B cell (primary cell): ENCODE data around the gene SEMA6A. TPM values are rescaled to one million over a fixed set of nuclear protein-coding genes. Genes with fewer than 3 reads are reported as not detected.

Source experiments
- ATAC-seq: fragments of 200-7000 bp; cut with Tn5 transposase; one replicate; pipeline ENCODE4 v1.10.0; 2021; ENCODE audit warnings: low read depth, mild to moderate bottlenecking, moderate number of reproducible peaks, moderate library complexity
- CTCF ChIA-PET: fragments of 350-600 bp; sonication (Branson Sonifier 250); formaldehyde crosslinking; loops from one replicate; lab custom pipeline; 2021; ENCODE audit warnings: antibody characterized with exemption, inconsistent platforms; lab: Charles Lee
- POLR2A ChIA-PET: fragments of 350-600 bp; sonication (Branson Sonifier 250); formaldehyde crosslinking; loops from one replicate; lab custom pipeline; 2021; ENCODE audit warnings: antibody characterized with exemption; lab: Charles Lee
- DNase-seq: peaks from one replicate; pipeline ENCODE4 v3.0.0; 2013
- H2AFZ ChIP-seq: 2 replicates; pipeline ENCODE4 v1.6.1; 2012; ENCODE audit warnings: mild to moderate bottlenecking, low read depth, low read length; ENCODE audit not compliant: insufficient read depth, poor library complexity, severe bottlenecking
- H3K27ac ChIP-seq, 2 donors: 1 replicate in 1 of 2; 2 replicates in 1 of 2; pipeline ENCODE4 v1.5.1; 2012 to 2013; ENCODE audit warnings: low read length in 2 of 2, mild to moderate bottlenecking in 2 of 2, moderate library complexity in 1 of 2
- H3K27me3 ChIP-seq, 4 experiments: fragments of 200-600 bp in 1 of 4; sonication (generic) in 1 of 4; replicated peaks in 1 of 4; 1 replicate in 2 of 4; 2 replicates in 2 of 4; pipeline versions ENCODE4 v1.6.1 to v1.7.0; 2013 to 2016; ENCODE audit warnings: low read length in 3 of 4, mild to moderate bottlenecking in 2 of 4, mixed read lengths in 1 of 4, moderate library complexity in 1 of 4; ENCODE audit not compliant: insufficient read depth in 4 of 4, control insufficient read depth in 3 of 4; ENCODE audit errors: control extremely low read depth in 1 of 4
- H3K36me3 ChIP-seq, 2 experiments: replicated peaks in 1 of 2; 1 replicate in 1 of 2; 2 replicates in 1 of 2; pipeline versions ENCODE4 v1.6.1 to v1.7.1; 2013; ENCODE audit warnings: low read length in 1 of 2; ENCODE audit not compliant: insufficient read depth in 2 of 2, control insufficient read depth in 1 of 2; ENCODE audit errors: control extremely low read depth in 1 of 2, extremely low read depth in 1 of 2
- H3K4me1 ChIP-seq, 2 donors: fragments of 200-600 bp in 1 of 2; sonication (generic) in 1 of 2; 1 replicate in 1 of 2; 2 replicates in 1 of 2; pipeline versions ENCODE4 v1.5.1 to v1.6.1; 2013 to 2017; ENCODE audit warnings: low read length in 2 of 2; ENCODE audit not compliant: control insufficient read depth in 2 of 2, insufficient read depth in 2 of 2
- H3K4me2 ChIP-seq: replicated peaks from 2 replicates; pipeline ENCODE3; 2012; ENCODE audit warnings: mild to moderate bottlenecking, low read depth, low read length; ENCODE audit not compliant: poor library complexity, severe bottlenecking
- H3K4me3 ChIP-seq, 5 experiments: fragments of 200-600 bp in 1 of 5; sonication (generic) in 1 of 5; 1 replicate in 3 of 5; 2 replicates in 2 of 5; pipeline versions ENCODE4 v1.5.1 to v1.7.0; 2011 to 2016; ENCODE audit warnings: low read length in 4 of 5, mild to moderate bottlenecking in 4 of 5, low read depth in 2 of 5, control low read depth in 1 of 5, moderate library complexity in 1 of 5; ENCODE audit not compliant: insufficient read depth in 1 of 5; ENCODE audit errors: control extremely low read depth in 1 of 5, extremely low read depth in 1 of 5
- H3K79me2 ChIP-seq: fragments of 200-600 bp; sonication (generic); one replicate; pipeline ENCODE4 v1.6.0; 2016; ENCODE audit warnings: low read length; ENCODE audit not compliant: control insufficient read depth, insufficient read depth
- H3K9ac ChIP-seq: fragments of 200-600 bp; sonication (generic); 2 replicates; pipeline ENCODE4 v1.6.1; 2017; ENCODE audit warnings: mild to moderate bottlenecking, low read length, moderate library complexity
- H3K9me3 ChIP-seq, 3 donors: one replicate each; pipeline versions ENCODE4 v1.6.1 to v1.7.1; 2013; ENCODE audit warnings: low read length in 2 of 3; ENCODE audit not compliant: control insufficient read depth in 2 of 3, insufficient read depth in 1 of 3; ENCODE audit errors: control extremely low read depth in 1 of 3
- H4K20me1 ChIP-seq: 2 replicates; pipeline ENCODE4 v1.6.0; 2012; ENCODE audit warnings: mild to moderate bottlenecking, low read length; ENCODE audit not compliant: insufficient read depth, control insufficient read depth, poor library complexity, severe bottlenecking
- H3K27ac Mint-ChIP-seq: one replicate; pipeline ENCODE4 v1.8.0; 2021; ENCODE audit warnings: mixed read lengths
- H3K27me3 Mint-ChIP-seq: one replicate; pipeline ENCODE4 v1.8.0; 2021; ENCODE audit warnings: mixed read lengths
- H3K4me1 Mint-ChIP-seq: one replicate; pipeline ENCODE4 v1.8.0; 2021; ENCODE audit warnings: mixed read lengths
- H3K4me3 Mint-ChIP-seq: one replicate; pipeline ENCODE4 v1.8.0; 2021; ENCODE audit warnings: mixed read lengths
- H3K9me3 Mint-ChIP-seq: one replicate; pipeline ENCODE4 v1.8.0; 2022; ENCODE audit warnings: mixed read lengths; ENCODE audit not compliant: insufficient read depth
- EZH2 ChIP-seq: IDR thresholded peaks from 2 replicates; pipeline ENCODE4 v1.6.1; 2012; ENCODE audit warnings: borderline replicate concordance, low read depth, mild to moderate bottlenecking, moderate library complexity, low read length; ENCODE audit not compliant: insufficient read depth, poor library complexity, severe bottlenecking
- WGBS: methylation state at CpG from one replicate; pipeline ENCODE4 v1.1.5; 2013; ENCODE audit warnings: missing lambda C conversion rate; ENCODE audit not compliant: insufficient coverage; 5-methylcytosine and 5-hydroxymethylcytosine counted together
- intact Hi-C: fragments of 100-400 bp; cut with micrococcal nuclease; formaldehyde crosslinking; loops from one replicate; pipeline ENCODE4 v1.10.0; 2022
- polyA minus RNA-seq: library from RNA; depleted of rRNA, polyadenylated mRNA; stranded (reverse); fragments of >200 nt; gene quantifications from 2 replicates; pipeline ENCODE4 v1.2.3, GENCODE V29; 2012
- polyA plus RNA-seq: library from polyadenylated mRNA; depleted of rRNA; stranded (reverse); fragments of >200 nt; gene quantifications from 2 replicates; pipeline ENCODE4 v1.2.3, GENCODE V29; 2012
- total RNA-seq, 2 donors: library from RNA; stranded (reverse); fragments of 120-200 nt in 1 of 2; gene quantifications; 1 replicate in 1 of 2; 2 replicates in 1 of 2; pipeline versions ENCODE4 v1.2.3 to v1.2.4, GENCODE V29; 2013 to 2022
- TF ChIP-seq, protein P1 (sequence below): fragments of 200-600 bp; IDR thresholded peaks from one replicate; pipeline ENCODE4 v1.8.0; 2022; ENCODE audit warnings: antibody characterized with exemption, mild to moderate bottlenecking

SEMA6A gene, protein sequence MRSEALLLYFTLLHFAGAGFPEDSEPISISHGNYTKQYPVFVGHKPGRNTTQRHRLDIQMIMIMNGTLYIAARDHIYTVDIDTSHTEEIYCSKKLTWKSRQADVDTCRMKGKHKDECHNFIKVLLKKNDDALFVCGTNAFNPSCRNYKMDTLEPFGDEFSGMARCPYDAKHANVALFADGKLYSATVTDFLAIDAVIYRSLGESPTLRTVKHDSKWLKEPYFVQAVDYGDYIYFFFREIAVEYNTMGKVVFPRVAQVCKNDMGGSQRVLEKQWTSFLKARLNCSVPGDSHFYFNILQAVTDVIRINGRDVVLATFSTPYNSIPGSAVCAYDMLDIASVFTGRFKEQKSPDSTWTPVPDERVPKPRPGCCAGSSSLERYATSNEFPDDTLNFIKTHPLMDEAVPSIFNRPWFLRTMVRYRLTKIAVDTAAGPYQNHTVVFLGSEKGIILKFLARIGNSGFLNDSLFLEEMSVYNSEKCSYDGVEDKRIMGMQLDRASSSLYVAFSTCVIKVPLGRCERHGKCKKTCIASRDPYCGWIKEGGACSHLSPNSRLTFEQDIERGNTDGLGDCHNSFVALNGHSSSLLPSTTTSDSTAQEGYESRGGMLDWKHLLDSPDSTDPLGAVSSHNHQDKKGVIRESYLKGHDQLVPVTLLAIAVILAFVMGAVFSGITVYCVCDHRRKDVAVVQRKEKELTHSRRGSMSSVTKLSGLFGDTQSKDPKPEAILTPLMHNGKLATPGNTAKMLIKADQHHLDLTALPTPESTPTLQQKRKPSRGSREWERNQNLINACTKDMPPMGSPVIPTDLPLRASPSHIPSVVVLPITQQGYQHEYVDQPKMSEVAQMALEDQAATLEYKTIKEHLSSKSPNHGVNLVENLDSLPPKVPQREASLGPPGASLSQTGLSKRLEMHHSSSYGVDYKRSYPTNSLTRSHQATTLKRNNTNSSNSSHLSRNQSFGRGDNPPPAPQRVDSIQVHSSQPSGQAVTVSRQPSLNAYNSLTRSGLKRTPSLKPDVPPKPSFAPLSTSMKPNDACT
- total RNA-seq (0.44 and 0.61 TPM in 2 replicates), polyA plus RNA-seq (0.07 TPM in 1 of 2 replicates, not detected in the other), polyA minus RNA-seq (not detected in 2 replicates)
- total RNA-seq (2013), result 0.84 TPM

DNA sequence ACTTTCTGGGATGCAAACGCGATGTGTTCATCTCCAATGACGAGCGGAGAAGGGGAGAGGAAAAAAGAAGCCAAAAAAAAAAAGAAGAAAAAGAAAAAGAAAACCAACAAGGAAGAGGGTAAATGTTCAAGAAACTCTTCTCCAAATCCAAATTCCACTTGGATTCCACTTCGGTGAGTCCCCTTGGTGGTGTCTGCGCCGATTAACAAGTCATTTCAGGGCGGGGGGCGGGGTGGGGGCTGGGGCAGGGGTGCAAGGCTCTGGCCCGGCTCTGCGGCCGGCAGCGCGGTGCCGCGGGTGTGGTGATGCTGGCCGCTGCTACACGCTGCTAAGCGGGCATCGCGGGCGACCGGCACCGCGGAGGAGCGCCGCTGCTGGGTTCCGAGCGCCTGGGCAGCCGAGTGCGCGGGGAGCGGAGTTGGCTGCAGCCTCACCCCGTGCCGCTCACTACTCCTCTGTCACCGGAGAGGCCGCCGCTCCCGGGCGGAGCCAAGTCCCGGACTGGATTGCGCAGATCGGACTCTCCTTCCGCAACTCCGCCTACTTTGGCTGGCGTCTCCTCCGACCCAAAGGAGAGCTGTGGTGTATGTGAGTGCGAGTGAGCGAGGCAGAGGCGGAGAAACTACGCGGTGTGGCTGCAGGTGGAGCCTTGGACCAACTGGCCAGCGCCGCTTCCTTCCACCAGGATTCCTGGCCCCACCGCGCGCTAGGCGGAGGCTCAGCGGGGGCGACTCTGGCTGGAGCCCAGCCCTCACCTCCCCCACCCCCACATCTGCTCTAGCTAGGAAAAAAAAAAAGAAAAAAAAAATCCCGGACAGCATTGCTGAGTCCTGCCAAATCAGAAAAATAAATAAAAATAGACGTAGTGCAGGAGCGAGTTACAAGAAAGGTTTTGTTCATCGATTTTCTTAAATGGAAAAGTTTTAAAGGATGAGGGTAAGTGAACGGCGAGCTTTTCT, at the start of gene SEMA6A:
SEMA6A (minus strand) TSS at position 457 of the 959 bp plus-strand sequence. CDS start 69,879 bp downstream, outside the sequence.
- Mint-ChIP-seq H3K27me3 (peaks cover 77% of the 10 kb centered on the region), H3K9me3 (no peaks in the 10 kb centered on the region), H3K4me1 (peaks cover 37% of the 10 kb centered on the region), H3K27ac (peak within 1 kb of the TSS; percentile 15), H3K4me3 (peak within 1 kb of the TSS; percentile 89)
- Histone ChIP-seq H3K4me1 (peaks cover 44 to 50% of the 10 kb centered on the region in 2 donors), H3K27ac (no peak within 1 kb of the TSS), H3K27me3 (peaks cover 0 to 65% (median 42%) of the 10 kb centered on the region in 4 experiments), H4K20me1 (no peaks in the 10 kb centered on the region), H3K79me2 (no peaks in the 10 kb centered on the region), H3K9ac (peak within 1 kb of the TSS; percentile 47), H3K4me3 (peak within 1 kb of the TSS; percentile 19 to 76 (median 47)), H3K36me3 (no peaks in the 10 kb centered on the region), H3K4me2 (peak within 1 kb of the TSS; percentile 73), H3K9me3 (peaks cover 0 to 24% (median 1%) of the 10 kb centered on the region in 3 donors), H2AFZ (peak within 1 kb of the TSS; percentile 63)
- POLR2A ChIA-PET, result no interaction called here
- 2% methylated on average over 54 of the region's 66 CpGs for WGBS
- intact Hi-C loops, result no loop called here
- peak; percentile 73 for DNase-seq
- TF ChIP-seq, protein P1, sequence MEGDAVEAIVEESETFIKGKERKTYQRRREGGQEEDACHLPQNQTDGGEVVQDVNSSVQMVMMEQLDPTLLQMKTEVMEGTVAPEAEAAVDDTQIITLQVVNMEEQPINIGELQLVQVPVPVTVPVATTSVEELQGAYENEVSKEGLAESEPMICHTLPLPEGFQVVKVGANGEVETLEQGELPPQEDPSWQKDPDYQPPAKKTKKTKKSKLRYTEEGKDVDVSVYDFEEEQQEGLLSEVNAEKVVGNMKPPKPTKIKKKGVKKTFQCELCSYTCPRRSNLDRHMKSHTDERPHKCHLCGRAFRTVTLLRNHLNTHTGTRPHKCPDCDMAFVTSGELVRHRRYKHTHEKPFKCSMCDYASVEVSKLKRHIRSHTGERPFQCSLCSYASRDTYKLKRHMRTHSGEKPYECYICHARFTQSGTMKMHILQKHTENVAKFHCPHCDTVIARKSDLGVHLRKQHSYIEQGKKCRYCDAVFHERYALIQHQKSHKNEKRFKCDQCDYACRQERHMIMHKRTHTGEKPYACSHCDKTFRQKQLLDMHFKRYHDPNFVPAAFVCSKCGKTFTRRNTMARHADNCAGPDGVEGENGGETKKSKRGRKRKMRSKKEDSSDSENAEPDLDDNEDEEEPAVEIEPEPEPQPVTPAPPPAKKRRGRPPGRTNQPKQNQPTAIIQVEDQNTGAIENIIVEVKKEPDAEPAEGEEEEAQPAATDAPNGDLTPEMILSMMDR, result no peak
- no peak for TF ChIP-seq EZH2
- peak; percentile 52 for ATAC-seq
- CTCF ChIA-PET, result interaction anchor here (0.6 to 1.3 kb wide), 3 partner anchors 12 to 373 kb away, joined by 3 to 6 read pairs (median 5); no protein-coding TSS in a partner anchor
